GM10248 (cell line): ENCODE data around the gene ECHDC3.

Source experiments
- CTCF ChIA-PET: fragments of 300-600 bp; sonication (Branson Sonifier 250); formaldehyde crosslinking; extraction: SDS; loops from one replicate; lab custom pipeline; 2021; ENCODE audit warnings: antibody characterized with exemption; lab: Yijun Ruan, JAX
- POLR2A ChIA-PET: fragments of 350-650 bp; sonication (Branson Sonifier 250); formaldehyde crosslinking; extraction: SDS; loops from one replicate; lab custom pipeline; 2020; ENCODE audit warnings: antibody characterized with exemption; lab: Yijun Ruan, JAX
- DNase-seq: peaks from one replicate; pipeline ENCODE4 v3.0.0; 2012; ENCODE audit errors: extremely low spot score
- CTCF ChIP-seq: IDR thresholded peaks from 2 replicates; pipeline ENCODE4 v1.5.1; 2012; ENCODE audit warnings: mild to moderate bottlenecking, low read depth; ENCODE audit errors: extremely low read depth, missing control alignments, control extremely low read depth

Gene ECHDC3

DNA sequence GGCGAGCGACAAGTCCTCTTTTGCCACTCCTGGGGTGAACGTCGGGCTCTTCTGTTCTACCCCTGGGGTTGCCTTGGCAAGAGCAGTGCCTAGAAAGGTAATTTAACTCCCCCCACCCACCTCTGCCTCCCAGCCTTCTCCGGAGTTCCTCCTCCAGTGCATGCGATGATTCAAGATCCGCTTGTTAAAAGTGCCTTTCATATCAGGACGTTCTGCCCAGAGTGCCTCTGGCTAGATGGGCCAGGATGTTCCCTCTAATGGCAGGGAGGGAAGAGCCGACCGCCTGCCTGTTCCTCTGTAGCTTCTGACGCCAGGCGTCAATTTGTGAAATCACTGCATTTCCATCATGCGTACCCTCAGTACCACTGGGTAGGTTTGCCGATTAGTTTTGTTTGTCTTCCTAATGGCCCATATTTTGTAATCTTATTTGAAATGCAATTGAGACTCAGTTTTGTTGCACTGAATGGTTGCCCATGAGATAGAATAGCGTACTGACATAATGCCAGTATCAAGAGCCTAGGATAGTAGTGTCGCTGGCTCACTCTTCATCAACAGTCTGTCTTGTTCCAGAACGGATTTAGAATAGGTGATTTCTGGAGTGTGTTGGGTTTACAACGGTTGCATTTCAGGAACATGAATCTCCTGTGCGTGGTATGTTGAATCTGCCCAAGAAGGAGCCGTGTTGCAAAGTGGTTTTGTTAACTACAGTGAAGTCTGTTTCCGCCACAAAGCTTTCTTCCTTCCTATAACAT is 13.5 kb downstream of the ECHDC3 start:
- POLR2A ChIA-PET, result no interaction called here
- CTCF ChIA-PET, result interaction anchor here (1.1 to 6.6 kb wide), 5 partner anchors 16 to 251 kb away, joined by 3 to 97 read pairs (median 21); no protein-coding TSS in a partner anchor
- no peak for TF ChIP-seq CTCF
- no peak for DNase-seq

DNA sequence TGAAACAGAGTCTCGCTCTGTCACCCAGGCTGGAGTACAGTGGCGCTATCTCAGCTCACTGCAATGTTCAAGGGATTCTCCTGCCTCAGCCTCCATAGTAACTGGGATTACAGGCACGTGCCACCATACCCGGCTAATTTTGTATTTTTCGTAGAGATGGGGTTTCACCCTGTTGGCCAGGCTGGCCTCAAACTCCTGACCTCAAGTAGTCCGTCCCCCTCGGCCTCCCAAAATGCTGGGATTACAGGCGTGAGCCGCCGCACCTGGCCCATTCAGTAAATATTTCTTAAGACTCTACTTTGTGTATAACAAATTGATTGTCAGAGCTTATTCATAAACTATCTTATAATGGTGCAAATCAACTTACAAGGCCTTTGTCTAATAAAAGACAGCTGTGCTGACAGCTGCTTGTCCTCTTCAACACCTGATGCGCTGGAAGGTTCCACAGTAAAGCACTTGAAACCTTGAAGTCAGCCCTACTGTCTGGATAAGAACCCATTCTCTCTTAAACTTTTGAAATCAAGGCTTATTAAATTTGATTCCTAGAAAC is 14.7 kb downstream of the ECHDC3 start:
- no peak for TF ChIP-seq CTCF
- ChIA-PET CTCF (interaction anchor here (0.7 to 6.6 kb wide), 27 partner anchors 9 to 494 kb away, joined by 3 to 97 read pairs (median 5); partner anchors contain the start of gene ECHDC3), POLR2A (no interaction called here)
- DNase-seq, result no peak

- DNase-seq, result no peak
- CTCF ChIA-PET, result interaction anchor here (0.7 to 6.6 kb wide), 41 partner anchors 9 to 488 kb away, joined by 3 to 97 read pairs (median 4); partner anchors contain the start of gene ECHDC3
- no peak for TF ChIP-seq CTCF
- POLR2A ChIA-PET, result no interaction called here
These were observed 15.3 kb downstream of the ECHDC3 start for GRCh38 chr10:11757454-11757820.

- ChIA-PET POLR2A (no interaction called here), CTCF (interaction anchor here (0.5 to 6.6 kb wide), 48 partner anchors 9 to 488 kb away, joined by 3 to 97 read pairs (median 4); partner anchors contain the start of gene ECHDC3)
- peak; percentile 89 for DNase-seq
- peak; percentile 94 for TF ChIP-seq CTCF
These were observed 15.8 kb downstream of the ECHDC3 start for GRCh38 chr10:11757821-11758463.

DNA sequence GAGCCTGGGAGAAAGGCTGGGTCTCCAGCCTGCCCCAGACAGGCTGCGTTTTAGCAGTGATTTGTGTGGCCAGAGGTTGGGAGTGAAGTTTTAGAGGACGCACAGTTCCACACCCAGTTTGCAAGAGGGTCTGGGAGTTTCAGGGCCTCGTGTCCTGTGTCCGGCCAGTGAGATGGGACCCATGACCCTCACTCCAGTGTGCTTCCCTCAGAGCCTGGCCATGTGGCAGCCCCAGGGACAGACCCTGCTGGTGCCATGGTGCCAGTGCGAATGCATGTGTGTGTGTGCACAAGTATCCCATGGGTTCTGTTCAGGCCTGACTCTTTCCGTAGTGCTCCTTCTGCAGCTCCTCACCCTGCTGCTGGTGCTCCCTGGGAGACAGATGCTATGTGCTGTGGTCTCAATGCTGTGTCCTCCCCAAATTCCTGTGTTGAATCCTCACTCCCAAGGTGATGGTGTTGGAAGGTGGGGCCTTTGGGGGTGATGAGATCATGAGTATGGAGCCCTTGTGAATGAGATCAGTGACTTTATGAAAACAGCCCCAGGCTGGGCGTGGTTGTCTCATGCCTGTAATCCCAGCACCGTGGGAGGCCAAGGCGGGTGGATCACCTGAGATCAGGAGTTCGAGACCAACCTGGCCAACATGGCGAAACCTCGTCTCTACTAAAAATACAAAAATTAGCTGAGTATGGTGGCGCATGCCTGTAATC is 16.5 kb downstream of the ECHDC3 start:
- no peak for DNase-seq
- ChIA-PET CTCF (interaction anchor here (0.7 to 6.6 kb wide), 33 partner anchors 8 to 323 kb away, joined by 3 to 97 read pairs (median 4); partner anchors contain the start of gene ECHDC3), POLR2A (no interaction called here)
- TF ChIP-seq CTCF, result no peak

- CTCF ChIA-PET, result interaction anchor here (1.2 to 6.6 kb wide), 12 partner anchors 11 to 255 kb away, joined by 3 to 97 read pairs (median 6); no protein-coding TSS in a partner anchor
- POLR2A ChIA-PET, result no interaction called here
- DNase-seq, result no peak
- no peak for TF ChIP-seq CTCF
These were observed 17.2 kb downstream of the ECHDC3 start for GRCh38 chr10:11759347-11759746.
